ENCODE results near the gene SELENOF. TPM values are rescaled to one million over a fixed set of nuclear protein-coding genes. Genes with fewer than 3 reads are reported as not detected.
A peak's percentile ranks its signal among the peaks of the same experiment; 100 is the strongest.

Gene SELENOF
- total and polyA plus RNA-seq, 2 of the 4 experiments (the other 2 are of a cell fraction) = 60.0 to 153 TPM

- Histone ChIP-seq H4K20me1 (ENCODE audit: insufficient read depth, low read length) (no peaks in the 10 kb centered on the region), H3K4ac (ENCODE audit: low read depth, low read length) (no peak overlapping the region), H3K56ac (ENCODE audit: extremely low read depth, insufficient read depth, low read length) (no peak overlapping the region), H3K4me2 (ENCODE audit: low read depth, low read length) (no peak overlapping the region), H3K23ac (ENCODE audit: low read depth, low read length) (no peak overlapping the region), H3K79me1 (ENCODE audit: low read depth in 1 of 2, low read length in 2 of 2) (peaks cover 20 to 23% of the 10 kb centered on the region in 2 experiments), H2AK9ac (replicated peaks; ENCODE audit: low read depth, low read length, poor library complexity) (no peak overlapping the region), H3K4me3 (ENCODE audit: insufficient read depth, low read depth, low read length) (no peak overlapping the region), H2AFZ (replicated peaks; ENCODE audit: low read length, poor library complexity) (no peak overlapping the region), H3K9ac (ENCODE audit: low read depth, low read length) (no peak overlapping the region), H3K4me1 (ENCODE audit: control insufficient read depth, insufficient read depth, low read length) (no peaks in the 10 kb centered on the region), H3K9me1 (ENCODE audit: insufficient read depth, low read length) (no peaks in the 10 kb centered on the region), H3K27ac (ENCODE audit: insufficient read depth, low read length) (no peak overlapping the region), H3K36me3 (ENCODE audit: control insufficient read depth, insufficient read depth, low read length) (no peaks in the 10 kb centered on the region), H4K91ac (ENCODE audit: insufficient read depth, low read depth, low read length) (no peak overlapping the region), H3K14ac (replicated peaks; ENCODE audit: low read depth, low read length) (no peak overlapping the region), H2BK15ac (ENCODE audit: low read depth, low read length) (no peak overlapping the region), H3K27me3 (ENCODE audit: control insufficient read depth, insufficient read depth, low read length) (no peaks in the 10 kb centered on the region), H2BK5ac (ENCODE audit: low read depth, low read length, poor library complexity, severe bottlenecking) (no peak overlapping the region), H4K5ac (ENCODE audit: low read depth, low read length) (no peak overlapping the region), H2AK5ac (ENCODE audit: low read depth, low read length) (no peak overlapping the region), H3K9me3 (ENCODE audit: control insufficient read depth, insufficient read depth, low read length) (no peaks in the 10 kb centered on the region), H4K8ac (ENCODE audit: low read depth in 2 of 2, low read length in 2 of 2) (no peak overlapping the region), H2BK20ac (ENCODE audit: low read depth, low read length) (no peak overlapping the region), H2BK120ac (ENCODE audit: low read depth, low read length) (no peak overlapping the region), H3K18ac (ENCODE audit: low read depth, low read length) (no peak overlapping the region)
- DNase-seq (peak; percentile 15), ATAC-seq (ENCODE audit: low read depth) (no peak)
- no peak for TF ChIP-seq RAD21 (IDR thresholded peaks at IDR 0.05; ENCODE audit: low read length)
- no peak for TF ChIP-seq POLR2A (IDR thresholded peaks at IDR 0.05; ENCODE audit: low read depth, low read length)
- no peak for TF ChIP-seq CHD1 (IDR thresholded peaks at IDR 0.05; ENCODE audit: low read depth, low read length)
- no peak for TF ChIP-seq FOS (IDR thresholded peaks at IDR 0.05; ENCODE audit: low read depth, low read length)
- TF ChIP-seq ELK1 (IDR thresholded peaks at IDR 0.05; ENCODE audit: borderline replicate concordance, low read depth, low read length) = no peak
- no peak for TF ChIP-seq NFE2L2 (IDR thresholded peaks at IDR 0.05; ENCODE audit: low read depth, low read length)
- TF ChIP-seq MAZ (IDR thresholded peaks at IDR 0.05; ENCODE audit: borderline replicate concordance, low read depth, low read length) = no peak
- no peak for TF ChIP-seq RCOR1 (IDR thresholded peaks at IDR 0.05; ENCODE audit: insufficient replicate concordance, low read length)
- dilution Hi-C loops (cut with HindIII; ENCODE audit: low sequenced_read_pairs, unreplicated experiment) = no loop called here
- intact Hi-C loops (cut with micrococcal nuclease) = no loop called here
- no CpG with 5 or more reads among the region's 1 CpG for WGBS, 2 experiments (ENCODE audit: extremely low coverage in 2 of 2, insufficient read length in 1 of 2)
- in situ Hi-C loops (cut with MboI; ENCODE audit: low sequenced_read_pairs) = no loop called here
- no TSS peak for BruUV-seq (replicated peaks)
- CTCF ChIA-PET = interaction anchor here (0.5 to 1.5 kb wide), 3 partner anchors 23 to 593 kb away, joined by 3 to 4 read pairs (median 3); no protein-coding TSS in a partner anchor
- POLR2A ChIA-PET (ENCODE audit: unreplicated experiment) = no interaction called here
Observed at GRCh38 chr1:86938450-86938849, 24.5 kb upstream of the SELENOF start.

Measured in IMR-90 (cell line).